T-helper 17 cell (primary cell): ENCODE results near the gene NHEJ1. TPM values are rescaled to one million over a fixed set of nuclear protein-coding genes. Genes with fewer than 3 reads are reported as not detected.
A peak's percentile ranks its signal among the peaks of the same experiment; 100 is the strongest.

Source experiments
- ATAC-seq: fragments of 150-1000 bp; cut with Tn5 transposase; 2 replicates; pipeline ENCODE4 v1.10.0; 2021; ENCODE audit warnings: mild to moderate bottlenecking, moderate library complexity
- DNase-seq, 3 donors: peaks; one replicate each; pipeline versions ENCODE4 v3.0.0 to v3.0.0-alpha.2; 2020 to 2021
- H3K9me3 ChIP-seq: one replicate; pipeline ENCODE4 v1.7.0; 2013; ENCODE audit warnings: low read length, mild to moderate bottlenecking; ENCODE audit not compliant: control insufficient read depth, poor library complexity, severe bottlenecking
- H3K27ac Mint-ChIP-seq: one replicate; pipeline ENCODE4 v1.8.0; 2022; ENCODE audit warnings: mild to moderate bottlenecking, moderate library complexity, mixed read lengths
- H3K27me3 Mint-ChIP-seq: one replicate; pipeline ENCODE4 v1.8.0; 2022; ENCODE audit warnings: mixed read lengths
- H3K36me3 Mint-ChIP-seq: one replicate; pipeline ENCODE4 v1.8.0; 2022; ENCODE audit warnings: low read depth, mixed read lengths
- H3K4me1 Mint-ChIP-seq: one replicate; pipeline ENCODE4 v1.8.0; 2022; ENCODE audit warnings: mild to moderate bottlenecking, mixed read lengths
- H3K4me3 Mint-ChIP-seq: one replicate; pipeline ENCODE4 v1.8.0; 2022; ENCODE audit warnings: mild to moderate bottlenecking, moderate library complexity, mixed read lengths
- total RNA-seq, 4 donors: library from RNA in 2 of 4; stranded (reverse) in 2 of 4; gene quantifications; one replicate each; pipeline ENCODE4 v1.2.3 and lab custom pipeline; 2022 to 2026

NHEJ1 gene
- total RNA-seq, 2 donors from 2014 or later = 11.8 to 15.2 TPM

DNA sequence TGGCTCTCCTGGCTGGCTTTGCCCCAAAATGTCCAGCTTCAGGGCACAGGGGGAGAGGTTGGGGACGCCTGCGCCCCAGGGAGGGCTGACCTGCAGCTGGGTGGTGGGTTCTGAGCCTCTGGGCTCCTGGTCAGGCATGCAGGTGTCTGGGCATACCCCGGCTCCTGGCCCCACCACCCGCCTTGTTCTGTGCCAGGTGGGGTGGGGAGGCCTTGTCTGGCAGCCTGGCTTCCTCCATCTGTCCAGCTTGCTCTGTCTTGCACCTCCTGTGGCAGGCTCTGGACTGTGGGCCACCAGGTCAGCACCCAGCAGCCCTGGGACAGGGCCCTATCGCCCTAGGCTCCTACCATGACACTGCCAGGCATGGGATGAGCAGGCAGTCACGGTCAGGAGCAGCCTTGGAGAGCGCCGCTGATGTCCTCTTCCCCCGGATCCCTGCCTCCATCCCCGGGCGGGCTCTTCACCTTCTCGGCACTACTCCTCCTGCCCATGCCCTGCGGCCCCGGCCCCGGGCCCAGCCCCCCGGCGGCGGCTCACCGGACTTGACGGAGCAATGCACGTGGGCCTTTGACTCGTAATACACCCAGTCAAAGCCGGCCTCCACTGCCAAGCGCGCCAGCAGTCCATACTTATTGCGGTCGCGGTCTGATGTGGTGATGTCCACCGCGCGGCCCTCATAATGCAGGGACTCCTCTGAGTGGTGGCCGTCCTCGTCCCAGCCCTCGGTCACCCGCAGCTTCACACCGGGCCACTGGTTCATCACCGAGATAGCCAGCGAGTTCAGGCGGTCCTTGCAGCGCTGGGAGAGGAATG, 103.5 kb downstream of the NHEJ1 start:
- peaks cover 12% of the 10 kb centered on the region for H3K36me3 Mint-ChIP-seq
- no peaks in the 10 kb centered on the region for H3K9me3 ChIP-seq
- H3K27me3 Mint-ChIP-seq = peaks cover 75% of the 10 kb centered on the region
- no peak overlapping the region for H3K27ac Mint-ChIP-seq
- H3K4me1 Mint-ChIP-seq = peaks cover 9% of the 10 kb centered on the region
- DNase-seq (no peak), ATAC-seq (no peak)
- H3K4me3 Mint-ChIP-seq = no peak overlapping the region

DNA sequence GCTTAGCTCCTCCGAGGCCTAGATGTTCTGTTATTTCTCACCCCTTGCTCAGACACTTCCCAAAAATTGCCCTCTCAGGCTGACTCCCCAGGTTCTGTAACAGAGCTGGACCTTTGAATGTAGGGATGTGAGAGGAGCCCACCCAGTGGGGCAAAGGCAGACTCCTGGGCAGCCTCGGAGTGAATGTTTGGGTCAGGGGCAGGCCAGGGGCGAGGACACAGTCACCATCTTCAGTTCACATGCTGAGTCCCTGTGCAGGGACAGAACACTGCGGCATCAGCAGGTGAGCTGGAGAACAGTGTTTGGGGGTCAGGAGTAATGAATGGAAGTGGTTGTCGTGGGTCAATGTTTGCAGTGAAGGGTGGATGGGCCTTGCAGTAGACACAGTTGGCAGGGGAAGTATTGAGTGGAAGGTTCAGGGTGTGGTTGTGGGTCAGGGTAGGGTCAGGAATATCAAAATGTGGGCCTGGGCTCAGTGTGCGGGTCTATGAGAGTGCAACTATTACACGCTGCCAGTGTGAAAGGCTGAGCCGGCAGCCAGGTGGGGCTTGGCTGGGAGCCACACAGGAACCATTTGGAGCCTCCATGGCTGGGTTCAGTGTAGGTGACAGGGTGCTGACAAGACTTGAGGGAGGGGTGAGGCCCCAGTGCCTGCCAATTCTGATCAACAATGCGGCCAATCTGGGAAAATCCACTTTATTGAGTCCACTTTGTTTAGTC, 104.3 kb downstream of the NHEJ1 start:
- DNase-seq (no peak), ATAC-seq (no peak)
- H3K4me1 Mint-ChIP-seq = peaks cover 8% of the 10 kb centered on the region
- H3K36me3 Mint-ChIP-seq = peaks cover 12% of the 10 kb centered on the region
- H3K27me3 Mint-ChIP-seq = peaks cover 71% of the 10 kb centered on the region
- no peaks in the 10 kb centered on the region for H3K9me3 ChIP-seq
- peak overlapping the region; percentile 45 for H3K4me3 Mint-ChIP-seq
- no peak overlapping the region for H3K27ac Mint-ChIP-seq

DNA sequence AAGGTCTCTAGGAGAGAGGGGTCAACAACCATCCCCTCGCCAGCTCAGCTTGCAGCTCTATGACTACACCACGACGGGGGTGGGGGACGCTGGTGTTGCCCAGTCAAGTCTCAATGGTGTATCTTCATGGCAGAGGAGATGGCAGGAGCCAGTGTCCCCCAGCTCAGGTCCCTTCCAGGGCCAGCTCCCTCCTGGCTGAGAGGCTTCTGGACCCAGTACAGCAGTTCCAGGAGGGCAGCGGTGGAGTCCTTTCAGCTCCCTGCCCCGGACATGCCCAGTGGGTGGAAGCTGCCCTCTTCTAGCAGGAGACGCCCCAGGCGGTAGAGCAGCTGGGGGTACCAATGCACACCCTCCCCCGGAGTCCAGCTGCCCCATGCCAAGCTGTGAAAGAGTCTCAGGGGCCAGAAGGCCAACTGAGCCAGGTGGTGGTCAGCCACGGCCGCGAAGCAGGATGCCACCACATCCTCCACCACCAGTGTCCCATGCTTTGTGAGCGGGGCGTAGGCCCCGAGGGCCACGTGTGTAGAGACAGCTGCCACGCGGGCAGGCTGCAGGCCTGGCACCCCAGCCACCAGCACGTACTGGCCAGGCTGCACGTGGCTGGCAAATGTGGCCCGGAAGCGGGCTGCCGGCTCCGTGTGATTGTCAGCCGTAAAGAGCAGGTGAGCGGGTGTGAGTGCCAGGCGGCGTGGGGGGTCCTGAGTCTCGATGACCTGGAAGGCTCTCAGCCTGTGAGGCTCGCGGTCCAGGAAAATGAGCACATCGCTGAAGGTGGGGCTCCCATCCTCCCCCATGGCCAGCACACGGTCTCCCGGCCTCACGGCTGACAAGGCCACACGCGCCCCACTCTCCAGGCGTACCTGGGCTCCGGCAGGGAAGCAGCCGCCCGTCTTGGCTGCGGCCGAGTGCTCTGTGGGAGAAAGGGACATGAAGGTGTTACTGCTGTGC, 105.4 kb downstream of the NHEJ1 start:
- Mint-ChIP-seq H3K36me3 (peaks cover 12% of the 10 kb centered on the region), H3K27me3 (peaks cover 79% of the 10 kb centered on the region)
- ATAC-seq = no peak

DNA sequence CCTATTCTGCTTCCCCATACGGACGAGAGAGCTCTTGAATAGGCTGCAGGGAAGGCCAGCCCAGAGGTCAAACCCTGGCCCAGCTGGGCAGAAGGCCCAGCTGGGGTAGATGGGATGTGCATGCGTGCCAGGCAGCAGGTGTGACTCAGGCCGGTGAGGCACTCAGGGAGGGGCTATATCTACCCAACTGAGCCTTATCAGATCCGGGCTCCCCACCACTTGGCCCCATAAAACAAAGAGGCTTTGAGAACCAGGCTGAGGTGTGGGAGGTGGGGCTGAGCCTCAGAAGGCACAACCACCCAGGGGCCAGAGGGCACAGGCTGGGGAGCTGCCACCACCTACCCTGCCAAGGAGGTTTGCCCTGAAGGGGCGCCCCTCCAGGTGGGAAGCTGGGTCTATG, 111.3 kb downstream of the NHEJ1 start:
- H3K27me3 Mint-ChIP-seq = peaks cover 81% of the 10 kb centered on the region

More for the DNA sequence above, 105.4 kb downstream of the NHEJ1 start:
- H3K4me1 Mint-ChIP-seq = peaks cover 8% of the 10 kb centered on the region
- DNase-seq = no peak
- no peak overlapping the region for H3K27ac Mint-ChIP-seq
- no peaks in the 10 kb centered on the region for H3K9me3 ChIP-seq
- H3K4me3 Mint-ChIP-seq = no peak overlapping the region

DNA sequence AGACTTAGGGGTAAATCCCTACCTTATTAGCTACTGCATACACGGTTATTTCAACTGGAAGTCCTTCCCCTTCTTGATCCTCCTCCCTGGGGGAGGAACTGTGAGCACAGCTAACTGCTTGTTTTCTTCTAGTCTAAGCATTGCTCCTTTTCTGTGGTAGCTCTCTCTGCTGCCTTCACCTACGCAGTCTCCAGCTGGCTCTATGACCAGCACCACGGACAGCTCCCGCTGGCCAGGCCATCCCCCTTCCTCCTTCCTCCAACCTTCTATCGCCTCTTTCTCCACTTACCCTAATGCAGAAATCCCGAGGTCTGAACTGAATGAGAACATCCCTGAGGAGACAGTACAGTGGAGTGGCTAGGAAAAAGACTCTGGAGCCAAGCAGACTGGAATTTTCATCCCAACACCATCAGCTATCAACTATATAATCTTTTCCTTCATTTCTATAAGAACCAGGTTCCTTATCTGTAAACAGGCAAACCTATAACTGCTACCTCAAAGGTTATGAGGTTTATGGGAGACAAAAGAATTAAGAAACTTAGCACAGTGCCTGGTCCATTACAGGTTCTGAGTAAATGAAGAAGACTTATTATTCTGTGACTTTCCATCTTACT, 114.6 kb downstream of the NHEJ1 start:
- no peak for DNase-seq
- Mint-ChIP-seq H3K27ac (no peak overlapping the region), H3K4me1 (peaks cover 9% of the 10 kb centered on the region), H3K36me3 (peaks cover 6% of the 10 kb centered on the region), H3K27me3 (peaks cover 87% of the 10 kb centered on the region), H3K4me3 (no peak overlapping the region)
- H3K9me3 ChIP-seq = no peaks in the 10 kb centered on the region
- no peak for ATAC-seq

More for the DNA sequence above, 111.3 kb downstream of the NHEJ1 start:
- Mint-ChIP-seq H3K27ac (no peak overlapping the region), H3K36me3 (peaks cover 8% of the 10 kb centered on the region), H3K4me1 (peaks cover 4% of the 10 kb centered on the region), H3K4me3 (no peak overlapping the region)
- no peaks in the 10 kb centered on the region for H3K9me3 ChIP-seq
- DNase-seq (no peak), ATAC-seq (no peak)

DNA sequence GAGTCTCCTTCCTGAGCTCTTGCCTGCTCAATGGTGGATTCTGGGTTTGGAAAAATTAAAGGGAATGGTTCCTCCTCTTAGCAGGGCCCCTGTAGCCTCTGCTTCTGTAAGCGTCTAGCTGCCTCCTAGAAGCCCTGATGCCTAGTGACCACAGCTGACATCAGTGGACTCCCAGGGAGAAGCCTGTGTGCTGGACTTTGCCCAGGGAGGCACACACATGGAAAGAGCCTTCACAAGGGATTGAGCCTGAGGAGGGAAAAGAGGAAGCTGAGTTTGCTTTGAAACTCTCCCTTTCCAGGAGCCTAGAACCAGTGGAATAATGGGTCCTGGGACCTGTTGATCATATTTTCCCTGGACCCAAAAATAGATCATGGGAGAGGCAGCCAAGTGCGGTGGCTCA, 117.9 kb downstream of the NHEJ1 start:
- H3K36me3 Mint-ChIP-seq = peaks cover 2% of the 10 kb centered on the region
- DNase-seq (no peak), ATAC-seq (no peak)
- H3K9me3 ChIP-seq = no peaks in the 10 kb centered on the region
- H3K4me3 Mint-ChIP-seq = no peak overlapping the region
- peaks cover 7% of the 10 kb centered on the region for H3K4me1 Mint-ChIP-seq
- H3K27me3 Mint-ChIP-seq = peaks cover 79% of the 10 kb centered on the region
- no peak overlapping the region for H3K27ac Mint-ChIP-seq

DNA sequence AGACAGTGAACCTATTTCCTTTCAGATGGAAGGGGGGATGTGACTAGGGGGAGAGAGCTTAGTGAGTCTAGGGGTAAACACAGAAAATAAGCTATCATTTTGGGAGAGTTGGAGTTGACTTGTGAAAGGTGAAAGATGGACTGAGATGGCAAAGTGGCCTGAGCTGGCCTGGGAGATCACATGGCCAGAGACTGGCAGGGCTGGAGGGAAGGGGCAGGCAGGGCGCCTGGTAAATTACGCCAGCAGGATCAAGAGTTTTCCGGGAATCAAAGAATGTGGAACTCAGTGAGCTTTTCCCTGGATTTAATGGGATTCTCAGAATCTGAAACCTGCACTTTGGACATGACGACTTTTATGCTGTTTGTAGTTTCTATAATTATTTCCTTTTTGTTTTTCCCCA, 118.5 kb downstream of the NHEJ1 start:
- Mint-ChIP-seq H3K4me1 (peaks cover 7% of the 10 kb centered on the region), H3K4me3 (no peak overlapping the region), H3K27me3 (peaks cover 79% of the 10 kb centered on the region), H3K36me3 (no peaks in the 10 kb centered on the region), H3K27ac (no peak overlapping the region)
- ATAC-seq (no peak), DNase-seq (no peak)
- no peaks in the 10 kb centered on the region for H3K9me3 ChIP-seq

DNA sequence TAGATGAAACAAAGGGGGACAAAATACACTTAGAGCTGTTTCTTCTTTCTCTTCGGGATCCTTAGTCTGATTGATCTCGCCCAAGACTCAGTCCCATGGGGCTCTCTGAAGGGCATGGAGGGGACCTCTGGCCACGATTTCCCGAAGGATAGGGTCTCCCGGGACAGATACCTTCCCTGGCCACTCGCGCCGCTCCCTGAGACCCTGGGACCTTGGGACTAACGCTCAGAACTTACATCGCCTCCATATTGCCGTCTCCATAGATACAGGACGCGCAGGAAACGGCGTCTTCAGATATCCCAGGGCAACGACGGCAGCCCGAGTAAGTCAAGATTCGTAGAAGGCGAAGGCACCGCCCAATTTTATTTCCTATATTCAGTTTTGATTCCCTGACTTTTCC, 119.4 kb downstream of the NHEJ1 start, which contains the start of gene CFAP65:
Gene CFAP65 (minus strand): TSS at position 265 of the 400 bp plus-strand sequence. CDS start 2,468 bp downstream, outside the sequence.
- Mint-ChIP-seq H3K27ac (no peak within 1 kb of the TSS), H3K4me1 (peaks cover 7% of the 10 kb centered on the region), H3K27me3 (peaks cover 80% of the 10 kb centered on the region), H3K36me3 (no peaks in the 10 kb centered on the region), H3K4me3 (peak within 1 kb of the TSS; percentile 19)
- DNase-seq (no peak), ATAC-seq (peak; percentile 39)
- no peaks in the 10 kb centered on the region for H3K9me3 ChIP-seq

DNA sequence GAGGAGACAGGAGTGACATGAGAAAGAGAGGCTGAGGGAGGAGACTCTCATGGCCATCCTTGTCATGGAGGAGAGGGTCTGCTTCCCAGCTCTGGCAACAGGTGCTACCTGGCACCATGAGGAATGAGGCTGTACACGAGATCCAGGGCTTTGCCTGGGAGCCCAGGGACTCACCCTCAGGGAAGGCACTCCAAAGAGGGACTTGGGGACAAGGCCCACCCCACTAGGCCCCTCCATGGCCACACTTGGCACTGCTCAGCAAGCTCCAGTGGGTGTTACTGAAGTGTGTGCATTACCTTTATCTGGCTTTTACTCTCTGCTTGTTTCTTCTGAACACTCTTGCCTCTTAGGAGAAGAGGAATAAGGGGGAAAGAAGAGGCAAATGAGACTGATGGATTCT, 122.0 kb downstream of the NHEJ1 start:
- no peaks in the 10 kb centered on the region for H3K9me3 ChIP-seq
- H3K27me3 Mint-ChIP-seq = peaks cover 89% of the 10 kb centered on the region
- no peaks in the 10 kb centered on the region for H3K36me3 Mint-ChIP-seq
- H3K27ac Mint-ChIP-seq = no peak overlapping the region
- peaks cover 7% of the 10 kb centered on the region for H3K4me1 Mint-ChIP-seq
- ATAC-seq (no peak), DNase-seq (no peak)
- H3K4me3 Mint-ChIP-seq = no peak overlapping the region

DNA sequence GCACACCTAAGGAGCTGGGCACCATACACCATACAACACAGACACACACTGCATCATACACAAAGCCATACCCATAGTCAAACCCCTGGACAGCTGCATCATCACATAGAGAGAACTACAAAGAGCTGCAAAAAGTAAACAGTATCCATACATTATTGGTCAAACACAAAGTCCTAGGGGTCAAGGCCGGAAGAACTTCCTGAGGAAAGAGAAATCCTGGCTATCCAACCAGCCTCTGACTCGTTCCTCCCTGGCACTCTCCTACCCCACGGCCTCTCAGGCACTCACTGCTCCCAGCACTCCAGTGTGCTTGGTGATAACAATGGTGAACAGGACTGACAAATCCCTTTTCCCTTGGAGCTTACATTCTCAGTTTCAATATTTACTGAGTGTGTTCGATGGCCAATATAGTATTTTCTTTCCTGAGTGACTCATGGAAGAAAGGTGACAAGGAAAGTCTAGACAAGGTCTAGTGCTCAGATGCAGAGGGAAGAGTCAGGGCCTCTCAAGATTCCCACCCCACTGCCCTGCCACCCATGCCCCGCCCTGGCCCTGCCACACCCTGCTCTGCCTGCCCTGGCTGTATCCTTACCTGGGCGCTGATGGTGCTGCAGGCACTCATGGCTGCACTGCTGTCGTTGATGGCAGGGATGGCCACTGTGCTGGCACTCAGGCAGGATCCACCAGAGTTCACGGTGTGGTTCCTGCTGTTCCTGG, 122.7 kb downstream of the NHEJ1 start:
- DNase-seq = no peak

DNA sequence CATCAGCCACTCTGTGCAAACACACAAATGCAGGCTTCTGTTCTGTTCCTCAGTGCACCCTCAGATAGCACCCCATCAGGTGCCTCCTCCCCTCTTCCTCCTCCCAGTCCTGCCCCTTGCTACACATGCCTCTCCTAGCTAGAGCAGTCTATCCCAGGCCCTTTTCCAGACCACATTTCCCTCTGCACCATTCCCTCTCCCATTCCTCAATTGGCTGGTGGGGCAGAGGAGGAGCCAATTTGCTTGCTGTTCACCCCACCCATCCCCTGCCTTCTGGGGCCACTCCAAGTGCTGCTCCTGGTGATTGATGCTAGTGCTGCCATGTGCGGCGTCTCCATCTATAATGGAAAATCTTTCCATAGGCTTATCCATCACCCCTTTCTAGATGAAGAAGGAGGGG, 124.7 kb downstream of the NHEJ1 start:
- H3K9me3 ChIP-seq = no peaks in the 10 kb centered on the region
- no peak overlapping the region for H3K27ac Mint-ChIP-seq
- no peaks in the 10 kb centered on the region for H3K36me3 Mint-ChIP-seq
- DNase-seq = no peak
- H3K4me3 Mint-ChIP-seq = no peak overlapping the region
- H3K27me3 Mint-ChIP-seq = peaks cover 78% of the 10 kb centered on the region
- H3K4me1 Mint-ChIP-seq = peaks cover under 1% of the 10 kb centered on the region
- no peak for ATAC-seq

More for the DNA sequence above, 122.7 kb downstream of the NHEJ1 start:
- no peak for ATAC-seq
- no peak overlapping the region for H3K4me3 Mint-ChIP-seq
- no peaks in the 10 kb centered on the region for H3K9me3 ChIP-seq
- peaks cover 89% of the 10 kb centered on the region for H3K27me3 Mint-ChIP-seq
- no peaks in the 10 kb centered on the region for H3K36me3 Mint-ChIP-seq
- H3K4me1 Mint-ChIP-seq = peaks cover 7% of the 10 kb centered on the region
- no peak overlapping the region for H3K27ac Mint-ChIP-seq

DNA sequence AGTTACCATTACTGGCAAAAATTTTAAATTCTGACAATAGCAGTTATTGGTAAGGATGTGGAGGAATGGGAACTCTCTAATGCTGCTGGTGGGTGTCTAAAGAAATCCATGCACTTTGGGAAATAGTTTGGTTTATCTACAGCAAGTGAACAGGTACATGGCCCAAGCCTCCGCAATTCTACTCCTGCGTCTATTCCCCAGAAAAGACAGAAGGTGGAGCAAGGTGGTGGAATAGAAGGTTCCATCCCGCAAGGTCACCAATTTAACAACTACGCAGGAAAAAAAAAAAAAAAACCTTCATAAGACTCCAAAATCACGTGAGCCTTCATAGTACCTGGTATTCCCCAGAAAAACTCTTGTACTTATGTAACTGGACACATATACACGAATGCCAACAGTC, 125.8 kb downstream of the NHEJ1 start:
- DNase-seq (no peak), ATAC-seq (no peak)
- no peaks in the 10 kb centered on the region for H3K9me3 ChIP-seq
- H3K4me1 Mint-ChIP-seq = no peaks in the 10 kb centered on the region
- H3K27ac Mint-ChIP-seq = no peak overlapping the region
- H3K27me3 Mint-ChIP-seq = peaks cover 71% of the 10 kb centered on the region
- H3K4me3 Mint-ChIP-seq = no peak overlapping the region
- H3K36me3 Mint-ChIP-seq = no peaks in the 10 kb centered on the region
